Suprapubic skin (tissue), 4 donors: Measurements from ENCODE around the gene CYP26B1. TPM values are rescaled to one million over a fixed set of nuclear protein-coding genes. Genes with fewer than 3 reads are reported as not detected.

Source experiments
- DNase-seq, 2 donors: peaks; one replicate each; pipeline ENCODE4 v3.0.0-alpha.2; 2019; ENCODE audit warnings: low spot score in 2 of 2
- H3K27ac ChIP-seq: fragments of 200-600 bp; sonication (generic); one replicate; pipeline ENCODE4 v1.5.1; 2019
- H3K27me3 ChIP-seq: fragments of 200-600 bp; sonication (generic); one replicate; pipeline ENCODE4 v1.5.1; 2019
- H3K36me3 ChIP-seq: fragments of 200-600 bp; sonication (generic); one replicate; pipeline ENCODE4 v1.5.1; 2019
- H3K4me1 ChIP-seq: fragments of 200-600 bp; sonication (generic); one replicate; pipeline ENCODE4 v1.5.1; 2019
- H3K4me3 ChIP-seq: fragments of 200-600 bp; sonication (generic); one replicate; pipeline ENCODE4 v1.5.1; 2019; ENCODE audit warnings: mild to moderate bottlenecking
- H3K9me3 ChIP-seq: fragments of 200-600 bp; sonication (generic); one replicate; pipeline ENCODE4 v1.5.1; 2019
- EP300 ChIP-seq: sonication (generic); formaldehyde crosslinking; IDR thresholded peaks from one replicate; pipeline ENCODE4 v1.6.1; 2017; ENCODE audit warnings: antibody characterized with exemption
- POLR2A ChIP-seq, 2 donors: fragments of 450-650 bp; IDR thresholded peaks; one replicate each; pipeline ENCODE4 v1.6.1; 2017; ENCODE audit warnings: antibody characterized with exemption in 2 of 2, mild to moderate bottlenecking in 2 of 2, moderate library complexity in 2 of 2
- POLR2AphosphoS5 ChIP-seq, 3 donors: sonication (generic); formaldehyde crosslinking; IDR thresholded peaks; one replicate each; pipeline ENCODE4 v1.6.1; 2017; ENCODE audit warnings: antibody characterized with exemption in 3 of 3
- WGBS: methylation state at CpG from one replicate; pipeline ENCODE4 v1.1.5; 2018; 5-methylcytosine and 5-hydroxymethylcytosine counted together
- total RNA-seq, 4 donors: library from RNA; depleted of rRNA; stranded (reverse); fragments of >200 nt; gene quantifications; one replicate each; pipeline ENCODE4 v1.1.0, GENCODE V29; 2016
- TF ChIP-seq, protein P1 (sequence below), 2 donors: fragments of 200-600 bp in 1 of 2; fragments of 450-650 bp in 1 of 2; sonication (generic) in 1 of 2; IDR thresholded peaks; one replicate each; pipeline ENCODE4 v1.5.1; 2016 to 2019; ENCODE audit warnings: antibody characterized with exemption in 2 of 2, mild to moderate bottlenecking in 1 of 2, moderate library complexity in 1 of 2

Gene CYP26B1
- total RNA-seq, 4 donors from 2014 or later: 53.3 to 83.3 (median 67.7) TPM

DNA sequence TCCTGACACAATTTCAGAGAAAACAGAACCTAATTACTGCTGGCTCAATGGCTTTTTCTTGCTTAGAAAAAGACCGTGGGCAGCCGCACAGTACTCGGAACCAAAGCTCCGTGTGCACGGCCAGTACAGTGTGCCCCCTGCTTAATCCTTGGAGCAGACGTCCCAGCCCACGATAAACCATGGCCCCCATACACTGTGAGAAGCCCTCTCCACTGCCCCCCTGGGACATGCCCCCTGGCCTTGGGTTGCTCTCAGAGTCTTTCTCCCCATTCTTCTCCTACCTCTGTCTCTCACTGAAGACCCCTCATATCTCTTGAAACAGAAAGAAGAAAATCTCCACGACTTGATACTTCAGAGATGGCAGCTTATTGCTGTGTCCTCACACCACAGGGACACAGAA is 44.0 kb downstream of the CYP26B1 start:
- Histone ChIP-seq H3K9me3 (no peaks in the 10 kb centered on the region), H3K4me1 (peaks cover 4% of the 10 kb centered on the region), H3K4me3 (no peak overlapping the region), H3K36me3 (no peaks in the 10 kb centered on the region), H3K27me3 (no peaks in the 10 kb centered on the region), H3K27ac (no peak overlapping the region)
- WGBS: 93% methylated on average over 8 of the region's 8 CpGs
- TF ChIP-seq EP300: no peak
- TF ChIP-seq POLR2AphosphoS5 (IDR thresholded peaks at IDR 0.05): no peak
- TF ChIP-seq POLR2A (IDR thresholded peaks at IDR 0.05): no peak
- TF ChIP-seq, protein P1, sequence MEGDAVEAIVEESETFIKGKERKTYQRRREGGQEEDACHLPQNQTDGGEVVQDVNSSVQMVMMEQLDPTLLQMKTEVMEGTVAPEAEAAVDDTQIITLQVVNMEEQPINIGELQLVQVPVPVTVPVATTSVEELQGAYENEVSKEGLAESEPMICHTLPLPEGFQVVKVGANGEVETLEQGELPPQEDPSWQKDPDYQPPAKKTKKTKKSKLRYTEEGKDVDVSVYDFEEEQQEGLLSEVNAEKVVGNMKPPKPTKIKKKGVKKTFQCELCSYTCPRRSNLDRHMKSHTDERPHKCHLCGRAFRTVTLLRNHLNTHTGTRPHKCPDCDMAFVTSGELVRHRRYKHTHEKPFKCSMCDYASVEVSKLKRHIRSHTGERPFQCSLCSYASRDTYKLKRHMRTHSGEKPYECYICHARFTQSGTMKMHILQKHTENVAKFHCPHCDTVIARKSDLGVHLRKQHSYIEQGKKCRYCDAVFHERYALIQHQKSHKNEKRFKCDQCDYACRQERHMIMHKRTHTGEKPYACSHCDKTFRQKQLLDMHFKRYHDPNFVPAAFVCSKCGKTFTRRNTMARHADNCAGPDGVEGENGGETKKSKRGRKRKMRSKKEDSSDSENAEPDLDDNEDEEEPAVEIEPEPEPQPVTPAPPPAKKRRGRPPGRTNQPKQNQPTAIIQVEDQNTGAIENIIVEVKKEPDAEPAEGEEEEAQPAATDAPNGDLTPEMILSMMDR (IDR thresholded peaks at IDR 0.05): no peak
- DNase-seq: peak; percentile 29 to 40

DNA sequence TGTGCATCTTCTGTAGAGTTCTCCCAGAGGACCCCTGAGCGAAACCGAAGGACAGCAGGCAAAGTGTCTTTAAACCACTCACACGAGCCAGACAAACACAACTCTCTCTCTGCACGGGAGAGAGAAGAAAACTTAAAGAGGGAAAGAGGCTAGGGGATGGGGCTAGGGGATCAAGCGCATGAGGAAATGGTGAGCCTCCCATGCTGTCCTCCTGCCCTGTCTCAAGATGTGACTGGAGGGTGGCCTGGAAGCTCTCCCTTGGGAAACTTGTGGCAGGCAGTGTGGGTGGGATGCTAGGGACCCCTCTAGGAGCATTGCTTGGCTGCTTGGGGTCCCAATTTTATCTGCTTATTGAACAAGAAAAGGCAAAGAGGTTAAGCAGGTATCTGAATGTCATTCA is 44.5 kb downstream of the CYP26B1 start:
- Histone ChIP-seq H3K27ac (no peak overlapping the region), H3K27me3 (no peaks in the 10 kb centered on the region), H3K4me1 (peaks cover 4% of the 10 kb centered on the region), H3K9me3 (no peaks in the 10 kb centered on the region), H3K4me3 (no peak overlapping the region), H3K36me3 (no peaks in the 10 kb centered on the region)
- TF ChIP-seq, protein P1 (IDR thresholded peaks at IDR 0.05): no peak
- TF ChIP-seq EP300 (no peak), POLR2AphosphoS5 (IDR thresholded peaks at IDR 0.05) (no peak), POLR2A (IDR thresholded peaks at IDR 0.05) (no peak)
- WGBS: 79% methylated on average over 5 of the region's 5 CpGs
- no peak for DNase-seq

DNA sequence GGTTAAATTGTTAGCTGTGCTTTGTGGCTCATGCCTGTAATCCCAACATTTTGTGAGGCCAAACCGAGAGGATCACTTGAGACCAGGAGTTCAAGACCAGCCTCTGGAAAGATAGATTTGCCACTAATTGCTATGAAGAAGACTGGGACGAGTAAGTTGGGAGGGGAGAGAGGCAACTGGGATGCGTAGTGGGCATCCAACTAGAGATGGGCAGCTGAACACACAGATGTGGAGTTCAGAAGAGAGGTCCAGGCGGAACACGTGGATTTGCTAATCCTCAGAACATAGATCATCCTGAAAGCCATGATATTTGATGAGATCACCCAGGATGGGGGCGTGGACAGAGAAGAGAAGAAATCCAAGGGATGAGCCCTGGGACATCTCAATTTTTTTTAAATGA is 48.7 kb downstream of the CYP26B1 start:
- H3K36me3 ChIP-seq: no peaks in the 10 kb centered on the region
- WGBS: 77% methylated on average over 6 of the region's 6 CpGs
- H3K4me3 ChIP-seq: no peak overlapping the region
- no peak overlapping the region for H3K27ac ChIP-seq
- TF ChIP-seq POLR2AphosphoS5 (IDR thresholded peaks at IDR 0.05): no peak
- TF ChIP-seq, protein P1 (IDR thresholded peaks at IDR 0.05): no peak
- TF ChIP-seq POLR2A (IDR thresholded peaks at IDR 0.05): no peak
- no peak for TF ChIP-seq EP300
- H3K4me1 ChIP-seq: peaks cover 4% of the 10 kb centered on the region
- H3K27me3 ChIP-seq: no peaks in the 10 kb centered on the region
- peak in 1 of 2 donors; percentile 33 for DNase-seq
- no peaks in the 10 kb centered on the region for H3K9me3 ChIP-seq

DNA sequence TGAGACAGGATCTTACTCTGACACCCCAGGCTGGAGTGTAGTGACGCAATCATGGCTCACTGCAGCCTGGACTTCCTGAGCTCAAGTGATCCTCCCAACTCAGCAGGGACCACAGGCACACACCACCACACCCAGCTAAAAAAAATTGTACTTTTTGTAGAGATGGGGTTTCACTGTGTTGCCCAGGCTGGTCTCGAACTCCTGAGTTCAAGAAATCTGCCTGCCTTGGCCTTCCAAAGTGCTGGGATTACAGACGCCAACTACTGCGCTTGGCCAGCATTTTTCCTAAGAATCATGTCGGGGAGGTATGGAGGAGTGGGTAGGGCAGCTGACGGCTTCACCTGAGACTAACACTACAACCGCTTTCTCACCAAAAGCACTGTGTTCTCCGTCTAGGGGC is 50.4 kb downstream of the CYP26B1 start:
- WGBS: 95% methylated on average over 8 of the region's 8 CpGs
- DNase-seq: peak in 1 of 2 donors; percentile 14

DNA sequence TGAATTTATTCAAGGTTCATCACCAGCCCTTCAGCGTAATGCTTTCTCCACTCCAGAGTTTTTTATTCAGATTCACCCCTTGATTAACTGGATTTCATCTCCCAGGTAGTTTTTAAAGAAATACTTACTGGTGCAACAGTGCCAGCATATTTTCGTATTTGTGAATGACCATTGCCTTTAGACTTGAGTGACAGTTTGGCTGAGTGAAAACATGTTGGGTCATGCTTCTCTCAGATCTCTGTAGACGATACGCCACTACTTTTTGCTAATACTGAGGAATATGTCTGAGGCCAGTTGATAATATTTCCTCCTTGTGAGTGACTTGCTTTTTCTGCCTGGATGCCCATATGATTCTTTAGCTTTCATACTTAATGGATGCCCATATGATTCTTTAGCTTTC is 51.5 kb downstream of the CYP26B1 start:
- no peaks in the 10 kb centered on the region for H3K36me3 ChIP-seq
- no peak overlapping the region for H3K4me3 ChIP-seq
- H3K27me3 ChIP-seq: no peaks in the 10 kb centered on the region
- no peak overlapping the region for H3K27ac ChIP-seq
- TF ChIP-seq, protein P1 (IDR thresholded peaks at IDR 0.05): no peak
- TF ChIP-seq EP300 (no peak), POLR2A (IDR thresholded peaks at IDR 0.05) (no peak), POLR2AphosphoS5 (IDR thresholded peaks at IDR 0.05) (no peak)
- no peak for DNase-seq
- 76% methylated on average over 4 of the region's 4 CpGs for WGBS
- peaks cover 4% of the 10 kb centered on the region for H3K4me1 ChIP-seq
- H3K9me3 ChIP-seq: no peaks in the 10 kb centered on the region

More for the DNA sequence above, 50.4 kb downstream of the CYP26B1 start:
- H3K9me3 ChIP-seq: no peaks in the 10 kb centered on the region
- H3K36me3 ChIP-seq: no peaks in the 10 kb centered on the region
- H3K4me1 ChIP-seq: peaks cover 4% of the 10 kb centered on the region
- no peak for TF ChIP-seq EP300
- TF ChIP-seq, protein P1 (IDR thresholded peaks at IDR 0.05): no peak
- no peak for TF ChIP-seq POLR2A (IDR thresholded peaks at IDR 0.05)
- TF ChIP-seq POLR2AphosphoS5 (IDR thresholded peaks at IDR 0.05): no peak
- no peaks in the 10 kb centered on the region for H3K27me3 ChIP-seq
- H3K27ac ChIP-seq: no peak overlapping the region
- H3K4me3 ChIP-seq: no peak overlapping the region
